H9 (cell line): ENCODE results near the gene SLC16A11. TPM values are rescaled to one million over a fixed set of nuclear protein-coding genes. Genes with fewer than 3 reads are reported as not detected.

Experiments
- DNase-seq: peaks from one replicate; pipeline ENCODE4 v3.0.0-alpha.2; 2017
- H2AFZ ChIP-seq: one replicate; pipeline ENCODE4 v1.6.1; 2013; ENCODE audit warnings: mild to moderate bottlenecking, low read length, control low read depth, moderate library complexity
- H2AK5ac ChIP-seq: 2 replicates; pipeline ENCODE4 v1.6.1; 2013; ENCODE audit warnings: low read length, control low read depth, mixed read lengths; ENCODE audit not compliant: insufficient read length
- H2BK120ac ChIP-seq: one replicate; pipeline ENCODE4 v1.6.1; 2013; ENCODE audit warnings: low read depth, mild to moderate bottlenecking, low read length, control low read depth, inconsistent platforms; ENCODE audit not compliant: poor library complexity, severe bottlenecking
- H2BK12ac ChIP-seq: 2 replicates; pipeline ENCODE4 v1.6.1; 2013; ENCODE audit warnings: low read length, control low read depth, mixed read lengths, low read depth; ENCODE audit not compliant: insufficient read length
- H2BK15ac ChIP-seq: 2 replicates; pipeline ENCODE4 v1.6.1; 2013; ENCODE audit warnings: low read depth, low read length, control low read depth
- H2BK20ac ChIP-seq: one replicate; pipeline ENCODE4 v1.6.1; 2013; ENCODE audit warnings: low read depth, mild to moderate bottlenecking, low read length, control low read depth, inconsistent platforms; ENCODE audit not compliant: poor library complexity, severe bottlenecking
- H2BK5ac ChIP-seq: 2 replicates; pipeline ENCODE4 v1.6.1; 2013; ENCODE audit warnings: low read length, control low read depth, mixed read lengths; ENCODE audit not compliant: insufficient read length
- H3K14ac ChIP-seq: 2 replicates; pipeline ENCODE4 v1.6.1; 2013; ENCODE audit warnings: low read length, control low read depth; ENCODE audit not compliant: insufficient read depth
- H3K18ac ChIP-seq: 2 replicates; pipeline ENCODE4 v1.6.1; 2013; ENCODE audit warnings: low read depth, mild to moderate bottlenecking, mixed read lengths, low read length, control low read depth; ENCODE audit not compliant: insufficient read length
- H3K23ac ChIP-seq: 2 replicates; pipeline ENCODE4 v1.6.1; 2013; ENCODE audit warnings: low read length, control low read depth, mixed read lengths, low read depth; ENCODE audit not compliant: insufficient read length
- H3K23me2 ChIP-seq: 2 replicates; pipeline ENCODE4 v1.6.1; 2013; ENCODE audit warnings: low read depth, mild to moderate bottlenecking, mixed read lengths, low read length, control low read depth; ENCODE audit not compliant: insufficient read length, poor library complexity, severe bottlenecking
- H3K27ac ChIP-seq: 2 replicates; pipeline ENCODE4 v1.5.1; 2013; ENCODE audit warnings: low read length, control low read depth, mixed read lengths, low read depth; ENCODE audit not compliant: insufficient read length
- H3K27me3 ChIP-seq: 2 replicates; pipeline ENCODE4 v1.6.1; 2013; ENCODE audit warnings: low read length, control low read depth, inconsistent platforms; ENCODE audit not compliant: insufficient read depth
- H3K4ac ChIP-seq: 2 replicates; pipeline ENCODE4 v1.6.1; 2013; ENCODE audit warnings: low read depth, mild to moderate bottlenecking, control low read depth, inconsistent platforms, low read length, moderate library complexity
- H3K4me1 ChIP-seq: 2 replicates; pipeline ENCODE4 v1.6.1; 2013; ENCODE audit warnings: low read length, control low read depth, inconsistent platforms; ENCODE audit not compliant: insufficient read depth
- H3K4me2 ChIP-seq: 2 replicates; pipeline ENCODE4 v1.6.1; 2013; ENCODE audit warnings: low read length, control low read depth, mixed read lengths; ENCODE audit not compliant: insufficient read length, insufficient read depth
- H3K56ac ChIP-seq: 2 replicates; pipeline ENCODE4 v1.6.1; 2013; ENCODE audit warnings: low read depth, mild to moderate bottlenecking, mixed read lengths, low read length, control low read depth; ENCODE audit not compliant: insufficient read length
- H3K79me1 ChIP-seq: 2 replicates; pipeline ENCODE4 v1.6.1; 2013; ENCODE audit warnings: low read depth, mild to moderate bottlenecking, moderate library complexity, low read length, control low read depth, inconsistent platforms; ENCODE audit not compliant: insufficient read depth, poor library complexity, severe bottlenecking
- H3K79me2 ChIP-seq: 2 replicates; pipeline ENCODE4 v1.6.1; 2013; ENCODE audit warnings: low read length, control low read depth, inconsistent platforms; ENCODE audit not compliant: insufficient read depth
- H3K9ac ChIP-seq: 2 replicates; pipeline ENCODE4 v1.6.1; 2013; ENCODE audit warnings: low read length, control low read depth, mixed read lengths; ENCODE audit not compliant: insufficient read length; ENCODE audit errors: extremely low read depth
- H3K9me3 ChIP-seq: one replicate; pipeline ENCODE4 v1.6.1; 2013; ENCODE audit warnings: low read depth, low read length, inconsistent platforms; ENCODE audit not compliant: control insufficient read depth
- H3T11ph ChIP-seq: one replicate; pipeline ENCODE4 v1.6.1; 2013; ENCODE audit warnings: mild to moderate bottlenecking, low read length, control low read depth, inconsistent platforms
- H4K20me1 ChIP-seq: one replicate; pipeline ENCODE4 v1.6.1; 2013; ENCODE audit not compliant: control insufficient read depth, insufficient read length, insufficient read depth
- H4K5ac ChIP-seq: 2 replicates; pipeline ENCODE4 v1.6.1; 2013; ENCODE audit warnings: low read depth, mild to moderate bottlenecking, mixed read lengths, low read length, control low read depth; ENCODE audit not compliant: insufficient read length
- H4K8ac ChIP-seq: replicated peaks from 2 replicates; pipeline ENCODE4 v1.6.1; 2013; ENCODE audit warnings: low read length, control low read depth, mixed read lengths, low read depth; ENCODE audit not compliant: insufficient read length
- H4K91ac ChIP-seq: 2 replicates; pipeline ENCODE4 v1.6.1; 2013; ENCODE audit warnings: low read depth, mild to moderate bottlenecking, moderate library complexity, mixed read lengths, low read length, control low read depth; ENCODE audit not compliant: insufficient read length
- H3K27ac Mint-ChIP-seq, 3 experiments: 2 replicates in 2 of 3; 3 replicates in 1 of 3; pipeline ENCODE4 v1.8.0; 2020 to 2021; ENCODE audit warnings: mixed read lengths in 3 of 3, mild to moderate bottlenecking in 1 of 3, moderate library complexity in 1 of 3
- H3K27me3 Mint-ChIP-seq: 2 replicates; pipeline ENCODE4 v1.8.0; 2021; ENCODE audit warnings: low read depth, mild to moderate bottlenecking, moderate library complexity, mixed read lengths
- H3K36me3 Mint-ChIP-seq, 3 experiments: 2 replicates in 2 of 3; 3 replicates in 1 of 3; pipeline ENCODE4 v1.8.0; 2020 to 2021; ENCODE audit warnings: low read depth in 3 of 3, mixed read lengths in 3 of 3; ENCODE audit not compliant: insufficient read depth in 1 of 3
- H3K4me1 Mint-ChIP-seq, 2 experiments: 2 replicates each; pipeline ENCODE4 v1.8.0; 2020; ENCODE audit warnings: mixed read lengths in 2 of 2
- H3K4me3 Mint-ChIP-seq, 2 experiments: 2 replicates in 1 of 2; 3 replicates in 1 of 2; pipeline ENCODE4 v1.8.0; 2020 to 2021; ENCODE audit warnings: mild to moderate bottlenecking in 2 of 2, mixed read lengths in 2 of 2, moderate library complexity in 1 of 2
- H3K9me3 Mint-ChIP-seq, 2 experiments: 2 replicates in 1 of 2; 3 replicates in 1 of 2; pipeline ENCODE4 v1.8.0; 2020; ENCODE audit warnings: mild to moderate bottlenecking in 2 of 2, mixed read lengths in 2 of 2, moderate library complexity in 1 of 2
- WGBS: extraction: QIAGEN DNeasy Blood & Tissue Kit; methylation state at CpG from one replicate; pipeline ENCODE4 v1.1.7; 2013; ENCODE audit warnings: missing lambda C conversion rate, low lambda C conversion rate, mixed read lengths; ENCODE audit not compliant: insufficient read length; ENCODE audit errors: extremely low coverage; 5-methylcytosine and 5-hydroxymethylcytosine counted together
- total RNA-seq: library from RNA; stranded (reverse); gene quantifications from 2 replicates; pipeline ENCODE4 v1.2.1, GENCODE V29; 2021
- TF ChIP-seq, protein P1 (sequence below): fragments of 200-600 bp; sonication (generic); conservative IDR thresholded peaks from 3 replicates; pipeline ENCODE4 v1.8.0; 2021; ENCODE audit warnings: antibody characterized with exemption, mild to moderate bottlenecking

The SLC16A11 gene
- total RNA-seq, 1 experiment from 2014 or later, result 0.13 TPM

DNA sequence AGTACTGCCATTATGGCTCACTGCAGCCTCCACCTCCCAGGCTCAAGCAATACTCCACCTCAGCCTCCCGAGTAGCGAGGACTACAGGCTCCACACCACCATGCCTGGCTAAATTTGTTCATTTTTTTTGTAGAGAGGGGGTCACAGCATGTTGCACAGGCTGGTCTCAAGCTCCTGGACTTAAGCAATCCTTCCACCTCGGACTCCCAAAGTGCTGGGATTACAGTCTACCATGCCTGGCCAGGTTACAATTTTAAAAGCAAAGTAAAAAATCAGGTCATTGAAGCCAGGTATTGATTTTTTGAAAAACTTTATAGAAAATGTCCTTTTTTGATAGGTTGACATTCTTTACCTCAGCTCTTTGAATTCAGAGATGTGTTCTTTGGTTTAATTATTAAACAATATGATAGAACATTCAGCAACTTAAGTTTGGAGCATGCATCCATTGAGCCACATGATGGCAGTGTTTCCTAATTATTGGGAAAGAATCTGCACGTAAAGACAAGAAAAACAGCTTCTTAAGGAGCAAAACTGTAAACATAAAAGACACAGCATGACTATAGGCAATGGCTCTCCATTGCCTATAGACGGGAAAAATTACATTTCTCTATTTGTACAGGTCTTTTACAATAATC is 1.7 kb upstream of the SLC16A11 start:
- Histone ChIP-seq H3K23me2 (peaks cover 33% of the 10 kb centered on the region), H3K23ac (no peak overlapping the region), H3K79me2 (no peaks in the 10 kb centered on the region), H3K9me3 (no peaks in the 10 kb centered on the region), H3K4ac (no peak overlapping the region), H2AK5ac (no peak overlapping the region), H3K14ac (no peak overlapping the region), H3K27me3 (peaks cover 6% of the 10 kb centered on the region), H2AFZ (no peak overlapping the region), H2BK12ac (no peak overlapping the region), H3K18ac (no peak overlapping the region), H4K91ac (no peak overlapping the region), H2BK5ac (no peak overlapping the region), H3K4me2 (peak overlapping the region; percentile 95), H4K8ac (no peak overlapping the region), H2BK120ac (no peak overlapping the region), H3K56ac (no peak overlapping the region), H4K5ac (no peak overlapping the region), H4K20me1 (no peaks in the 10 kb centered on the region), H3K4me1 (no peaks in the 10 kb centered on the region), H3T11ph (no peak overlapping the region), H3K79me1 (no peaks in the 10 kb centered on the region), H2BK20ac (no peak overlapping the region), H3K9ac (no peak overlapping the region), H3K27ac (no peak overlapping the region), H2BK15ac (no peak overlapping the region)
- no CpG with 5 or more reads among the region's 5 CpGs for WGBS
- peaks cover 83% of the 10 kb centered on the region for H3K27me3 Mint-ChIP-seq
- no peaks in the 10 kb centered on the region for H3K36me3 Mint-ChIP-seq
- peaks cover 21 to 30% of the 10 kb centered on the region in 2 experiments for H3K4me1 Mint-ChIP-seq
- no peak overlapping the region for H3K27ac Mint-ChIP-seq
- H3K4me3 Mint-ChIP-seq, result peak overlapping the region; percentile 58 to 80; a peak in 4 of 5 replicates
- DNase-seq, result no peak
- TF ChIP-seq, protein P1, sequence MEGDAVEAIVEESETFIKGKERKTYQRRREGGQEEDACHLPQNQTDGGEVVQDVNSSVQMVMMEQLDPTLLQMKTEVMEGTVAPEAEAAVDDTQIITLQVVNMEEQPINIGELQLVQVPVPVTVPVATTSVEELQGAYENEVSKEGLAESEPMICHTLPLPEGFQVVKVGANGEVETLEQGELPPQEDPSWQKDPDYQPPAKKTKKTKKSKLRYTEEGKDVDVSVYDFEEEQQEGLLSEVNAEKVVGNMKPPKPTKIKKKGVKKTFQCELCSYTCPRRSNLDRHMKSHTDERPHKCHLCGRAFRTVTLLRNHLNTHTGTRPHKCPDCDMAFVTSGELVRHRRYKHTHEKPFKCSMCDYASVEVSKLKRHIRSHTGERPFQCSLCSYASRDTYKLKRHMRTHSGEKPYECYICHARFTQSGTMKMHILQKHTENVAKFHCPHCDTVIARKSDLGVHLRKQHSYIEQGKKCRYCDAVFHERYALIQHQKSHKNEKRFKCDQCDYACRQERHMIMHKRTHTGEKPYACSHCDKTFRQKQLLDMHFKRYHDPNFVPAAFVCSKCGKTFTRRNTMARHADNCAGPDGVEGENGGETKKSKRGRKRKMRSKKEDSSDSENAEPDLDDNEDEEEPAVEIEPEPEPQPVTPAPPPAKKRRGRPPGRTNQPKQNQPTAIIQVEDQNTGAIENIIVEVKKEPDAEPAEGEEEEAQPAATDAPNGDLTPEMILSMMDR, result peak; percentile 98; the same call in 2 of the 3 replicates
- no peaks in the 10 kb centered on the region for H3K9me3 Mint-ChIP-seq
